Endometrium (tissue), 2 donors: ENCODE measurements around the gene MTHFD1L.
"Not testable (repeated sequence)": the region's sequence is repeated elsewhere in the genome, so short reads cannot be mapped to it uniquely, and the experiment has no call there.

Source experiments
- FAIRE-seq: peaks from 2 replicates; lab custom pipeline; 2012; peaks lifted over from hg19 to GRCh38; lab: Jason Lieb, UNC
- donor health status: control.
- donor health status: control.

MTHFD1L gene

DNA sequence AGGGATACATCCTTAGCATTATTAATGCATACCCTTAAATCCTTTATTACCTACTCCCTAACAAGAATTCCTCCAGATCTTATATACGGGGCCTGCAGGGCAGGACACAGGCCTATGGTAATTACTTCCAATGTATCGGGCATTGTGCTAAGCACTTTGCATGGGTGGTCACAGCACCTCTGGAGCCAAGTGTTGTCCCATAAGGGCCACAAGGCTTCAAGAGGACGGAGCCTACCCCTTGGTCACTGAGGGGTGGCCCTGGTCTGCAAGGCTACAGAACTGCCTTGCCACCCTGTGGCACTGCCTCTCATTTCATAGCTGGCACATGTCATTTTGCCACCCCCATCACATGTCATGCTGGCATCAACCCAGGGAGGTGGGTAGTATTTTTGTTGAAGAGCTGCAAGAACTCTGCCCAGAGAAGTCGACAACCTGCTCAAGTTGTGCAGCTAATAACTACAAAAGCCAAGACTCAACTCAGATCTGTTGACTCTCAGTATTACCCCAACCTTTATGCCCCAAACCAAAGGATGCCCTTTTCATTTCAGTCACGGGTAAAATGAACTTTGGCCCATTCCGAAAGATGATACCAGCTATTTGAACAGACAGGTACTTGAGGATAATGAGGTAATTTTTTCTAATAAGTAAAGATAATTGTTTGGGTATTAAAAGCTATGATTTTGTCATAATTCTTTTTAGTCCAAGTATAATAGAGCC is 230.2 kb downstream of the MTHFD1L start:
- FAIRE-seq = no peak

DNA sequence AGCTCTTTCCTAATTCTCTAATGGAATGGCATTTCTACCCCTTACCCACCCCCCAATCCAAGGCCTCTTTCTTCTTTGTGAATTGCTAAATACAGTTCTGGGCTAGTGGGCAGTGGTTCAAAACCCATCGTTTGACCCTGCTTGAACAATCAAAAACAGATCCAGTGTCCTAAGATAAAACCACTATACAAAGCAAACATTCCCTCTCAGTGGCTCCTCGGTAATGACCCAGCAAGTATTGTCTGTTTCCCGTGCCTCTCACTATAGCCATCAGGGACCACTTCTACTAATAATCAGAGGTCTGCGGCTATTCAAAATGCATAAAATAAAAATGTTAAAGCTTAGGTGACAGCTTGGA is 230.7 kb downstream of the MTHFD1L start:
- FAIRE-seq = no peak

DNA sequence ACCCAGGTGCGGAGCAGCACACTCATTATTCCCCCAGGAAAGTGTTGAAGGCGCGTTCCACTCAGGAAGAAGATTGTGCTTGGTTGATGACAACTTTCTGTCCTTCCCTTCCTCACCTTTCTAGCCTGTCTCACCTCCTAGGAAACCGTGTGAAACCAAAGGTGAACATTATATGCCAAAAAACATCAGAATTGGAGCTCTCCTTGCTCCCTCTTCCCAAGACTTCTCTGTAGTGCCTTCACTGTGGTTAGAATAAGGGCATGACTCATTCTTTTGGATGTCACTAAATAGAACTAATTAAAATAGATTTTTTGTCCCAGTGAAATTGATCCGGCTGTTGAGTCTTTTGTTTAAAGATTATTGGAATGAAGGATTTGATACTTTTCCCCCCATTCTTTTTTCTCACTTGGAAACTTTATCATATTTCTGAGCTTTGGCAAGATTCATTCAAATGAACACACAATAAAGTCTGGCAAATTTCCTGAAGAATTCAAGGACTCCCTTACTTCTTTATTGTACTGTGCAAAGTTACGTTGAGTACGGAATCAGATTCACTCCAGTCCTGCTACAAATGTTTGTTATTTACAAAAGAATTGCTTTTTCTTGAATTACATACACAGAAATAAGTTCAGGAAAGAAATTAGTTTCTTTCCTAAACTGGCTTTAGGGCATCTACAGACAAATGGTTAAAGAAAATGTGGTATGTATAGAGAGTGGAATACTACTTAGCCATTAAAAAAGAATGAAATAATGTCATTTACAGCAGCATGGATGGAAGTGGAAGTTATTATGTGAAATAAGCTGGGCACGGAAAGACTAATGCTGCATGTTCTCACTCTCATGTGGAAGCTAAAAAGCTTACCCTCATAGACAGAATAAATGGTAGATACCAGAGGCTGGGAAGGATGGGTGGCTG is 231.4 kb downstream of the MTHFD1L start:
- FAIRE-seq = no peak

DNA sequence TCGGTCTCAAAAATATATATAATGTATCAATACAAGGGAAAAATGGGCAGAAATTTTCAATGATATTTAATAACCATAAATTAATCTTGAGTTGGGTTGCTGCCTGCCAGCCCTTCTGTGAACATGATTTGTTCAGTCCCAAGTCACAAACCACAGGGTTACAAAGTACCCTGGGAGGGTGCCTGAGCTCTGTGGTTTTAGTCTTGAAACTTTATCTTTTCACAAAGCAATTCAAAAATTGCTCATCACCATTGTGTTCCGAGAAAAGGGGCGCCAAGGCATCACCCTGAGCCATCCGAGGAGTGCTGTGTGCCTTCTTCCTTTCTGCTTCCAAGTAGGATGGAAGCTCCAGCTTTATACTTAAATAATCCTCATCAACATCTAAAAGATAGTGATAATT is 232.7 kb downstream of the MTHFD1L start:
- no peak for FAIRE-seq

DNA sequence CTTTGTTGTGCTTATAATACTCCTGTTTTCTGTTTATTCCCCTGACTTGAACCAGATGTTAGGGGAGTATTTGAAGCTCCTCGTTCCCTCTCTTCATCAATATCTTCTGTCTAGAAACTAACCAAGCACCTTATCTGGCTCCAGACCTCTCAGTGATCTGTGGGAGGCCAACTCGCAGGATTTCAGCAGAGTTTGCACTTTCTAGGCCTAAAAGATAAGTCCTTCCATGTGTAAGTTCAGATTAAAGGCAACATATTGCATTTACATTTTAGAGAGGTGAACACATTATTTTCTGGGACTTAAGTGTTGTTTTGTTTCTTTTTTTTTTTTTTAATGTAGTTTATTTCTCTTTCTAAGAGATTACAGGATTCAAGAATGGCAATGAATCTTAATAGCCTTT is 234.8 kb downstream of the MTHFD1L start:
- peak; percentile 77 for FAIRE-seq

DNA sequence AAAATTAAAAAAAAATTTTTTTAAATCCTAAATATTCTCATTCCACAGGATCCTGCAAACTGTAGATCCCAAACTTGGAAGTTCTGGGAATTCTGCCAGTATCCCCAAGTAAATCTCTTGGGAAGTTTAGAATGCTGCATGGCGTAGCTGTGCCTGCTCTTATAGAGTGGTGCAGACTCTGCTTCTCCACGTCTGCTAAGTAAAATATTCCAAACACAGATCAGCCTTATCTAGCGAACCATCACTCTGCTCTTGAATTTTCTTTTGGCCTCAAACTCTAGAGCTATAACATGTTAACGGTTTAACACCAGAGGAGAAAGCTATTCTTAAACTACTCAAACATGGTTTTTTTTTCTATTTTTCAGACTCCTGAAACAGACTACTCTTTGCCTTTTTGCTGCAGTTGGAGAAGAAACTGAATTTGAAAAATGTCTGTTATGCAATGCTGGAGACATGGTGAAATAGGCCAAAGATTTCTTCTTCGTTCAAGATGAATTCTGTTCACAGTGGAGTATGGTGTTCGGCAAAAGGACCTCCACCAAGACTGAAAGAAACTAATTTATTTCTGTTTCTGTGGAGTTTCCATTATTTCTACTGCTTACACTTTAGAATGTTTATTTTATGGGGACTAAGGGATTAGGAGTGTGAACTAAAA is 235.8 kb downstream of the MTHFD1L start:
- no peak for FAIRE-seq

DNA sequence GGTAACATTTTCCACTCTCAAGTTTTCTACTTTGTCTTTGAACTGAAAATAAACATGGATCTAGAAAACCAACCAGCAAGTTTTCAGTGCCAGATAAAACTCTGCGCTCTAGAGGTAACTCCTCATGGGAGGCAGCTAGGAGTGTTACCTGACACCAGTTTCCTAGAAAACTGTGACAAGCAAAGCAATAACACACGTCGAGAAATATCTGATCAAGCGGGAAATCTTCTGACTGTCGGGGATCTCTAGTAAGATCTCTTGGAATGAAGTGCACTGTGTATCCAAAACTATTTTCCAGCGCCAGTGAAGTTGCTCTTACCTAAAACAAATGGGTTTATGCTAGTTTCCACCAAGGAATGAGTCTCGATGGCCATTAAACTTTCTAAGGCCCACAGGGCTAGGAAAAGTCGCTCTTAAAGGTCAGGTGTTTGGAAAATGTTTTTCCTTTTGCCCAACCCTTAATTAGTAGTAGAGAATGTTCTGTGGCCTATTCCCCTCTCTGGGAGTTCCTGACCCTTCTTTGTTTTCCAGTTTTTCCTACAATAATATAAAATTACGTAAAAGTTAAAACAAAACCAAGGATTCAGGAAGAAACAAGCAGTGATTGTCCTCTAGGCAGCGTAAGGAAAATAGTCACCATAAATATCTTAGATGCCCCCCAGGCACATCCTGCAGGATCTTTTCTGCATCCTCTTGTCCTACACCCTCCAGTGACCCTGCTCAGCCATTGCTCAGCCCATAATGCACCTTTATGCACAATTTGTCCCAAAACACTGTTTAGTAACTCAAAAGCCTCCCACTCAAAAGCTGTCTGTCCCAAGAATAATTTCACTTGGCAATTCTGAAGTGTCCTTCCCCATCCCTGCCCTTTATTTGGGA is 236.6 kb downstream of the MTHFD1L start:
- no peak for FAIRE-seq

DNA sequence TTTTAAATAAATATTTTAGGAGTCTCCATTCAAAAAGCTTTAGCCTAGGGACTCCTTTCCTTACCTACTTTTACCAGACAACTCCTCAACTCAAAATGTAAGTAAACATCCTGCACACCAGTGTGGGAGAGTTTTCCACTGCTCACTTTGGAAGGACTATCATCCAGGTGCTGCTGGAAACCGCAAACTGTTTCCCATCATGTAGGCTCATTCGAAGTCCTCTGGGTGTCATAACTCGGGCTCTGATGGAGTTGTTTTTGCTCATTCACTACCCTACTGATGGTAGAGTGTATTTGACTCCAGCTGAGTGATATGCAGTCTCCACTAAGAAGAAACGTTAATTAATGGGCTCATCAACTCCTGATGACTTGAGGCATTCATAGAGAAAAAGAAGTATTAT is 237.8 kb downstream of the MTHFD1L start:
- no peak for FAIRE-seq

DNA sequence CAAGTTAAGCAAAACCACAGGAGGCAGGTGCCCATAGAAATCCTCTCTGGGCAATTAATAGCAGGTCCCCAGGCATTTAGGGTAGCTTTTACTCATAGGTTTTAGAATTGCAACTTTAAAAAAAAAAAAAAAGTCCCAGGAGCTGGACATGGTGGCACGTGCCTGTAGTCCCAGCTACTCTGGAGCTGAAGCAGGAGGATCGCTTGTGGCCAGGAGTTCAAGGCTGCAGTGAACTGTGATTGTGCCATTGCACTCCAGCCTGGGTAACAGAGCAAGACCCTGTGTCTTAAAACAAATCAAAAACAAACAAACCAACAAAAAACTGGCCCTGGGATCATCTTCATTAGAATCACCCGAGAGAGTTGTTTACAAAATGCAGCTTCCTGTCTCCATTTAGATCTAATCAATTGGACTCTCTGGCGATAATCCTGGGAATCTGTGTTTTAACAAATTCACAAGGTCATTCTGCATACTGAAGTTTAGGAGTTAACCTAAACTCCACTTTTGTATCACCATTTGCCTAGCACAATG is 242.5 kb downstream of the MTHFD1L start:
- no peak for FAIRE-seq

DNA sequence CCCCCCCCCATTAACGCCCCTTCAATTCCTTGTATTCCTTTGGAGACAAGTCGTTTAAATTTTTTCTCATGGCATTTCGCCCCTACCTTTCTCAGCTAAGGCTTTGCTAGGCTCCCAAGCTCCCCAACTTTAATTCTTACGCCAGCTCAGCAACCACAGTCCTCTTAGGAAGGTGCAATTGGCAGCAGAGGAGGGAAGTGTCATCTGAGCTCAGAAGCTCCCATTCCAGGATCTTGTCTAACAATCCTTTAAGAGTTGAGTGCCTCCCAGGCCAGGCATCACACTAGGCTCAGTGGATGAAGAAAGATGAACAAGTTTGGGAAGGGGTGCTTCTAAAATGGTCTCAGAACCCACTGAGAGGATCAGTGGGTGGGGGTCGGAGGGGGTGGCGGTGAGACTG is 243.0 kb downstream of the MTHFD1L start:
- FAIRE-seq = no peak

DNA sequence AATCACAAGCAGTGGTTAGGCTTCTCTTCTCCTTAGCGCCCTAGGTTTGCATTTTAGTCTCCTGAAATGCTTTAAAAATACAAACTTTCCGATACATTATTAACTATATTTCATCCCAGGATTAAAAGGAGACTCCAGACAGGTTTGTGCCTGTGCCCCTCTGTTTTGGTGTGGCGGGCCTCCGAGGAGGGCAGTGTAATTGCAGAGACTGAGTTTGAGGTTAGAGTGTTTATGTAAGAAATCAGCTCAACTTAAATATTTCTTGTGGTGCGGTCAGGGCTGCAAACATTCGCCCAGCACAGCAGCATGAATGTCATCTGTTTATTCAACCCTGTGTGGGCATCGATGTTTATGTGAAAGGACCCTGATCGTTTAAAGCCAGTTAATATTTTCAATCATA is 243.9 kb downstream of the MTHFD1L start:
- FAIRE-seq = no peak

DNA sequence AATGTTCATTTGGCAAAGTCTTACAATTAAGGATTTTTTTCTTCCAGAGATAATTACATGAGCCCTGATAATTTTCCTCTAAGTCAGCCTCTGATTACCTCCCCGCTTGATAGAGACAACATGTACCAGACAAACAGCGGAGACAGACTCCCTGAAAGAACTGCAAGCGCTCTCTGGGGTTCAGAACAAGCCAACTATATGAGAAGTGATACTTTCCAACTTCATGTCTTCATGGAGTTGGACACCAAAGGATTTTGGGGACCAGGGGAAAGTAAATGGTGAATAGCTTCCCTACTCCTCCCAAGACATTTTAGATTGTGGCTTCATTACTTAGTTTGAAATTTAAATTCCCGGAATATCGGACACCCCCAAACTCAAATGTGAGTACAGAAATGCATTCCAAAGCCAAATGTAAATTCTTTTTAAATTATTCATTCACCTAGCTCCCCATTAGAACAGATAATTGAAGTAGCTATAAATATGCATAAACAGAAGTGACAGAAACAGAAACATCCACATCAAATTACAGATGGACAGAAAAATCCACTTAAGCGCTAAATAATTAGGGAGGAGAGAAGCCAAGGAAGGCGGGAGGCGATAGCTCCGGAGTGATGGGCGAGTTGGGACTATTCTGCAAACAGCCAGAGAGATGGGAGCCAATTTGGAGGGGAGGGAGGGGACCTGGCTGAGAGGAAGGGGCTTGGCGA is 244.5 kb downstream of the MTHFD1L start:
- no peak for FAIRE-seq

DNA sequence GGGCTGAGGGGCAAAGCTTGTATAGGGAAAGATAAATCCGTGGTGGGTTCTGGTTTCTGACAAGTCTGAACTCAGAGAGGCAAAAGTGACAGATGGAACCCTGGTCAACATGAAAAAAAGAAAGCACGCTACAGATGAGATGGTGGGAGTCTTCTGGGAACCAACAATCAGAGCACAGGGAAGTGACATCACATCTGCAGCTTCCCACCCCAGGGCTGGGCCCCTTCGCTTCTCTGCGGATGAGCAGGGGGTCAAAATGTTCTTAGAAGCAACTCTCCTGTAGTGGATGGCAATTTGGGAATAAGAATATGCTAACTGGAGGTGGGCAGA is 245.0 kb downstream of the MTHFD1L start:
- FAIRE-seq = no peak

DNA sequence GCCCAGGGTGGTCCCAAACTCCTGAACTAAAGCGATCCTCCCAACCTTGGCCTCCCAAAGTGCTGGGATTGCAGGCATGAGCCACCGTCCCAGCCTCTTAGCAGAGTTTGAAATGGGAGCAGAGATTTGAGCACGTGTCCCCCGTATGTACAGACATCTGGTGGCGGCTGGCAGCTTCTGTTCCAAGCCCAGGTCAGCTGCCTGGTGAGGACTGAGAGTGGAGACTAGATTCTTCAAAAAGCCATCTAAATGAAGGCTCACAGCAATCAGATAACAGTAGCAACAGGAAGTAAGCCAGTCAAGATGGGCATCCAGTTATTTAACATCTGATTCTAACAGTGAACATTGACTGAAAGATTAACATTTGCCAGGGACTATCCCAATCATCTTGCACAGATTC is 246.2 kb downstream of the MTHFD1L start:
- FAIRE-seq = no peak

DNA sequence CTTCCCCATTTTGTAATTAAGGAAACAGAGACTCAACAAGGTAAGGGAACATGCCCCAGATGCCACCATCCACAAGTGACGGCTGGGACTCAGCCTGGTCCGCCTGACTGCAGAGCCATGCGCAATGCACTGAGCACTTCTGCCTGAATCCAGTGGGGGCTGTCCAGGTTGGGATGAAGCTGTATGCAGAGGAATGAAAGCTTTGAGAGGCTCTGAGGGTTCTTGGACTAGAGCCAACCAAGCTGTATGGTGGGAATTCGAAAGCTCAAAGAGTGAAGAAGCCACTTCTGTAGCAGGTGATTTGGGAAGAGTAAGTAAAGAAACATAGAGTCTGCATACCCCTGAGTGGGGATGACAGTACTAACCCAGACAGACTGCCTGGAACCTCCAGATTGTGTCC is 246.6 kb downstream of the MTHFD1L start:
- FAIRE-seq = no peak

DNA sequence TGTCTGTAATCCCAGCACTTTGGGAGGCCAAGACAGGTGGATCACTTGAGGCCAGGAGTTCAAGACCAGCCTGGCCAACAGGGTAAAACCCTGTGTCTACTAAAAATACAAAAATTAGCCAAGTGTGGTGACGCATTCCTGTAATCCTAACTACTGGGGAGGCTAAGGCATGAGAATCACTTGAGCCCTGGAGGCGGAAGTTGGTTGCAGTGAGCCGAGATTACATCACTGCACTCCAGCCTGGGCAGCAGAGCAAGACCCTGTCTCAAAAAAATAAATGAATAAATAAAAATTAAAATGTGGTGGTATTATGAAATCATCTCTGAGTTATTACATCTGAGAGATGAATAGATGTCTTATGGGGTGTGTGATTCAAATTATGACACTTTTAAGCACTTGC is 247.4 kb downstream of the MTHFD1L start:
- not testable (repeated sequence) for FAIRE-seq

DNA sequence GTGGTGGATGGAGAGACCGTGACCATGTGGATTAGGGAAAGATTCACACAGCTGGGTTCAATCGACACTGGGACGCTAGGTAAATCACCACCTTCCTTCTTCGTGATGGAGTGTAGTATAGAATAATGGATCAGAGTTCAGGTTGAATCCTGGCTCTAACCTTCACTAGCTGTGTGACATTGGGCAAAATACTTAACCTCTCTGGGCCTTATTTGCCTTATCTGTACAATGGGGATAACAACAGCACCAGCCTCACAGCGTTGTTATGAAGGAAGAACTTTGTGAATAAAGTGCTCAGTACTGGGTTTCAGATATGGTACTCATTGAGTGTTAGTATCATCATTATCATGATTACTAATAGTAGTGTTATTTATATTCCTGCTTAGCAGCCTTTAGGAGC is 248.1 kb downstream of the MTHFD1L start:
- FAIRE-seq = no peak

DNA sequence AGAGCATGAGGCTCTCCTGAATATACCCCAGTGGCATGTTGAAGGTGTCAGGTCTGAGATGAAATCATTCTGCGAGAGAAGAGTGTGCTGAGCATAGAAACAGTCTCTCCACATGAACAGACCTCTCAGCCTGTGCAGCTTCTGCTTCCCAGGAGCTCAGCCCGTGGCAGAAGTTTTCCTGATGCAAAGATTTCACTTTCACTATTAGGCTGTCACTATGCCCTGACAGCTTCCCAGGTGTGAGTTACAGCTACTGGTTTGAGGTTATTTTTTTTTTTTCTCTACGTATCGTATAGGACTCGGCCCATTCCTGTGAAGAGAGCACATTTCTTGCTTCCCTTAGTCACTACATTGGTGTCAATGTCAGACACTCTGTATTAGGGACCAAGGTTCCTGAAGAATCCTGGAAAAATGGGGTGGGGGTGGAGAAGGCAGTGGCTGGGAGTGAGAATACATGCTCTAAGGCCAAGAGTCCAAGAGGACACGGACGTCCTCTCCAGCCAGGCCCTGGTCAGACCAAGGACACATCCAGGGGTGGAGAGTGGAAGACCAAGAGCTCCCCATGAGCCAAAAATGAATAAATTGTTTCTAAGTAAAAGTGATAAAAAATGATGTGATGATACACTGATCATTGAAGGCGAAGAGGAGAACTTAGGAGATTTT is 253.1 kb downstream of the MTHFD1L start:
- no peak for FAIRE-seq

DNA sequence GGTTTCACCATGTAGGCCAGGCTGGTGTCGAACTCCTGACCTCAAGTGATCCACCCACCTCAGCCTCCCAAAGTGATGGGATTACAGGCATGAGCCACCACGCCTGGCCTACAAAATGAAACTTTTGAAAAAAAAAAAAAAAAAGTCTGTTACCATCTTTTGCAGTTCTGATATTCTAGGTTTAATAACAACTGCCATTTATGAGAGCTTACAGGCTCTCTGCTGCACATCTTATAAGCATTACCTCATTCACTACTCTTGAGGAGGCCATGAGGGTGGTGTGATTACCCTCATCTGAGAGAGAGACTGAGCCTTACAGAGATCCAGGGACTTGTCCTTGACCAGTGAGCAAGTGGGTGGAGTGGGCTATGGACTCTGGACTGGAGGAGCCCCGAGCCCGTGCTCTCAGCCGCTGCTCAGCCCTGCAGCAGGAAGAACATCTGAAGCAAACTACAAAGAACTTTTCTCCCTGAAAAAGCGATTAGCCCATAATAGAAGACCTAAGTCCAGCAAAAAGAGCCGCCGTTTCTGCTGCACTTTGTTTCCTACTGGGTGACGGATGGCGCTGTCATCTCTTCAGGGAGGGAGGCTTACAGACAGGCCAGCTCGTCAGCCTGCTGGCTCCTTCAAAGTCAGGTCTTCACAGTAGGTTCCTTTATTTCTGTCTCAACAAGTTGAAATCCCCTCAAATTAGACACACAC is 254.5 kb downstream of the MTHFD1L start:
- FAIRE-seq = no peak

DNA sequence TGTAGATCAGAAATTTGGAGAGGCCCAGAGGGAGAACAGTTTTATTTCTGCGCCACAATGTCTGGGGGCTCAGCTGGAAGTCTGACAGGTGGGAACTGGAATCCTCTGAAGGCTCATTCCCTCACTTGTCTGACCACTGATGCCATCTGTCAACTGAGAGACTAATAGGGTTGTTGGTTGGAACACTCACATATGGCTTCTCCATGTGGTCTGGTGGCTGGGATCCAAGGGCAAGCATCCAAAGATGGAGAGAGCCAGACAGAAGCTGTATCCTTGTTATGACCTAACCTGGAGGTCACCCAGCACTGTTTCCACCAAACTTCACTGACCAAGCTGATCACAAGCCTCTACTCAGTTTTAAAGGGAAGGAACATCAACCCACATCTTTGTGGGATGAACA is 256.4 kb downstream of the MTHFD1L start:
- FAIRE-seq = no peak
